Central memory CD8-positive, alpha-beta T cell (primary cell): Measurements from ENCODE around the gene LRRC61.

Experiments
- ATAC-seq: fragments of 150-1000 bp; cut with Tn5 transposase; replicated peaks from 2 replicates; pipeline ENCODE4 v1.10.0; 2022; ENCODE audit warnings: mild to moderate bottlenecking, moderate FRiP score, moderate number of reproducible peaks; ENCODE audit not compliant: poor library complexity, severe bottlenecking; ENCODE audit errors: extremely low read depth
- DNase-seq, 2 donors: peaks; one replicate each; pipeline ENCODE4 v3.0.0; 2021; ENCODE audit warnings: low spot score in 2 of 2
- H3K27ac Mint-ChIP-seq: one replicate; pipeline ENCODE4 v1.8.0; 2022; ENCODE audit warnings: low read depth, mild to moderate bottlenecking, moderate library complexity, mixed read lengths
- H3K27me3 Mint-ChIP-seq: one replicate; pipeline ENCODE4 v1.8.0; 2022; ENCODE audit warnings: mixed read lengths
- H3K36me3 Mint-ChIP-seq: one replicate; pipeline ENCODE4 v1.8.0; 2022; ENCODE audit warnings: mild to moderate bottlenecking, moderate library complexity, mixed read lengths; ENCODE audit not compliant: insufficient read depth
- H3K4me1 Mint-ChIP-seq: one replicate; pipeline ENCODE4 v1.8.0; 2022; ENCODE audit warnings: mixed read lengths
- H3K4me3 Mint-ChIP-seq: one replicate; pipeline ENCODE4 v1.8.0; 2022; ENCODE audit warnings: mild to moderate bottlenecking, moderate library complexity, mixed read lengths
- H3K9me3 Mint-ChIP-seq: one replicate; pipeline ENCODE4 v1.8.0; 2022; ENCODE audit warnings: mixed read lengths

Gene LRRC61

GRCh38 chr7:150363872-150364271 lies 40.7 kb downstream of the LRRC61 start:
- DNase-seq (no peak), ATAC-seq (no peak)
- Mint-ChIP-seq H3K36me3 (peaks cover 8% of the 10 kb centered on the region), H3K27ac (no peak overlapping the region), H3K4me3 (no peak overlapping the region), H3K4me1 (peaks cover 15% of the 10 kb centered on the region), H3K27me3 (no peaks in the 10 kb centered on the region), H3K9me3 (no peaks in the 10 kb centered on the region)

- no peaks in the 10 kb centered on the region for H3K9me3 Mint-ChIP-seq
- H3K27ac Mint-ChIP-seq = no peak overlapping the region
- no peaks in the 10 kb centered on the region for H3K27me3 Mint-ChIP-seq
- no peak overlapping the region for H3K4me3 Mint-ChIP-seq
- peaks cover 7% of the 10 kb centered on the region for H3K36me3 Mint-ChIP-seq
- peaks cover 9% of the 10 kb centered on the region for H3K4me1 Mint-ChIP-seq
- ATAC-seq = no peak
- DNase-seq = no peak
These were observed 42.0 kb downstream of the LRRC61 start for GRCh38 chr7:150365194-150365593.

GRCh38 chr7:150365673-150366398 lies 42.7 kb downstream of the LRRC61 start:
- H3K9me3 Mint-ChIP-seq = no peaks in the 10 kb centered on the region
- no peak overlapping the region for H3K4me3 Mint-ChIP-seq
- peaks cover 14% of the 10 kb centered on the region for H3K4me1 Mint-ChIP-seq
- peaks cover 9% of the 10 kb centered on the region for H3K36me3 Mint-ChIP-seq
- ATAC-seq (no peak), DNase-seq (no peak)
- H3K27ac Mint-ChIP-seq = peak overlapping the region; percentile 11
- H3K27me3 Mint-ChIP-seq = no peaks in the 10 kb centered on the region

- ATAC-seq (peak; percentile 68), DNase-seq (no peak)
- peak overlapping the region; percentile 87 for H3K4me3 Mint-ChIP-seq
- H3K4me1 Mint-ChIP-seq = peaks cover 15% of the 10 kb centered on the region
- no peaks in the 10 kb centered on the region for H3K27me3 Mint-ChIP-seq
- H3K9me3 Mint-ChIP-seq = no peaks in the 10 kb centered on the region
- H3K36me3 Mint-ChIP-seq = peaks cover 11% of the 10 kb centered on the region
- H3K27ac Mint-ChIP-seq = peak overlapping the region; percentile 88
These were observed 44.5 kb downstream of the LRRC61 start for GRCh38 chr7:150367677-150368095.

GRCh38 chr7:150368096-150368883 lies 45.1 kb downstream of the LRRC61 start, which contains the start of gene REPIN1:
Gene REPIN1, plus strand, starts transcription at chr7:150368822. Its CDS starts 890 bp downstream, at chr7:150369712.
- H3K27me3 Mint-ChIP-seq = no peaks in the 10 kb centered on the region
- H3K4me1 Mint-ChIP-seq = peaks cover 15% of the 10 kb centered on the region

GRCh38 chr7:150368884-150369747 lies 46.0 kb downstream of the LRRC61 start:
- ATAC-seq (peak; percentile 59), DNase-seq (peak in 1 of 2 donors; percentile 26)
- H3K36me3 Mint-ChIP-seq = peaks cover 14% of the 10 kb centered on the region
- H3K4me1 Mint-ChIP-seq = peaks cover 20% of the 10 kb centered on the region
- H3K4me3 Mint-ChIP-seq = peak overlapping the region; percentile 87
- peak overlapping the region; percentile 76 for H3K27ac Mint-ChIP-seq
- H3K27me3 Mint-ChIP-seq = no peaks in the 10 kb centered on the region
- no peaks in the 10 kb centered on the region for H3K9me3 Mint-ChIP-seq

More at GRCh38 chr7:150368096-150368883, 45.1 kb downstream of the LRRC61 start, which contains the start of gene REPIN1:
- Mint-ChIP-seq H3K27ac (peak within 1 kb of the TSS; percentile 88), H3K4me3 (peak within 1 kb of the TSS; percentile 87), H3K36me3 (peaks cover 11% of the 10 kb centered on the region), H3K9me3 (no peaks in the 10 kb centered on the region)
- DNase-seq (peak; percentile 54 to 57), ATAC-seq (peak; percentile 50)

GRCh38 chr7:150369748-150370501 lies 46.8 kb downstream of the LRRC61 start:
- peak overlapping the region; percentile 76 for H3K27ac Mint-ChIP-seq
- H3K4me1 Mint-ChIP-seq = peaks cover 20% of the 10 kb centered on the region
- no peaks in the 10 kb centered on the region for H3K9me3 Mint-ChIP-seq
- H3K36me3 Mint-ChIP-seq = peaks cover 17% of the 10 kb centered on the region
- no peak for DNase-seq
- no peaks in the 10 kb centered on the region for H3K27me3 Mint-ChIP-seq
- peak overlapping the region; percentile 87 for H3K4me3 Mint-ChIP-seq
- no peak for ATAC-seq

GRCh38 chr7:150370612-150371071 lies 47.5 kb downstream of the LRRC61 start:
- Mint-ChIP-seq H3K27ac (no peak overlapping the region), H3K4me3 (peak overlapping the region; percentile 87), H3K9me3 (no peaks in the 10 kb centered on the region), H3K36me3 (peaks cover 17% of the 10 kb centered on the region), H3K27me3 (no peaks in the 10 kb centered on the region), H3K4me1 (peaks cover 20% of the 10 kb centered on the region)
- DNase-seq = no peak
- ATAC-seq = no peak

- no peaks in the 10 kb centered on the region for H3K27me3 Mint-ChIP-seq
- no peaks in the 10 kb centered on the region for H3K9me3 Mint-ChIP-seq
- H3K4me1 Mint-ChIP-seq = peaks cover 26% of the 10 kb centered on the region
- peak overlapping the region; percentile 87 for H3K4me3 Mint-ChIP-seq
- DNase-seq = no peak
- no peak for ATAC-seq
- peaks cover 18% of the 10 kb centered on the region for H3K36me3 Mint-ChIP-seq
- no peak overlapping the region for H3K27ac Mint-ChIP-seq
These were observed 48.2 kb downstream of the LRRC61 start for GRCh38 chr7:150371131-150371995.

- Mint-ChIP-seq H3K9me3 (no peaks in the 10 kb centered on the region), H3K27ac (no peak overlapping the region), H3K36me3 (peaks cover 19% of the 10 kb centered on the region), H3K4me1 (peaks cover 27% of the 10 kb centered on the region), H3K27me3 (no peaks in the 10 kb centered on the region), H3K4me3 (no peak overlapping the region)
- DNase-seq (no peak), ATAC-seq (no peak)
These were observed 48.8 kb downstream of the LRRC61 start for GRCh38 chr7:150371996-150372270.
